ENCODE data around the gene GNMT.
"Not testable (repeated sequence)": the region's sequence is repeated elsewhere in the genome, so short reads cannot be mapped to it uniquely, and the experiment has no call there.

The GNMT gene

GRCh38 chr6:42960243-42961019 is at the start of gene GNMT:
Gene GNMT (plus strand): TSS chr6:42960754. CDS start chr6:42960768, 14 bp downstream.
- DNase-seq: peak; percentile 78

- DNase-seq: peak; percentile 82
Measured at GRCh38 chr6:42911171-42912021, 49.2 kb upstream of the GNMT start.

GRCh38 chr6:42914546-42914945 is 46.0 kb upstream of the GNMT start:
- no peak for DNase-seq

DNA sequence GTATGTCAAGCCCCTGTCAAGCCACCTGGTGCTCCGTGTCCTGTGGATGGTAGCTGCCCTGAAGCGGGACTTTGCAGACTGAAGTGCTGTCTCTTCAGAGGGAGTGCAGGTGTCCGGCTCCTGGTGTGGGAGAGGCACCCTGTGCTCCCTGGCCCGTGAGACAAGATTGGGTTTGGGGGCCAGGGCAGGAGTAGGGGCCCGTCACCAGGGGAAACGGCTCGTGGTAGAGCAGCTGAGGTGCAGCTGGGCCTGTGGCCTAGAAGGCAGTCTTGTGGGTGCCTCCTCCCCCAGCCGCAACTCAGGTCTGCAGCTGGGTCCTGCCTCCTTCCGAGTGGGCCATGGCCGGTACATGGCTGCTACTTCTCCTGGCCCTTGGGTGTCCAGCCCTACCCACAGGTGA is 44.8 kb upstream of the GNMT start, which contains the start of gene PTCRA:
TSS of gene PTCRA (plus strand) at position 322 of the 400 bp plus-strand sequence. CDS start at position 339, 17 bp downstream.
- no peak for DNase-seq

GRCh38 chr6:42916288-42916687 is 44.3 kb upstream of the GNMT start:
- no peak for DNase-seq

DNA sequence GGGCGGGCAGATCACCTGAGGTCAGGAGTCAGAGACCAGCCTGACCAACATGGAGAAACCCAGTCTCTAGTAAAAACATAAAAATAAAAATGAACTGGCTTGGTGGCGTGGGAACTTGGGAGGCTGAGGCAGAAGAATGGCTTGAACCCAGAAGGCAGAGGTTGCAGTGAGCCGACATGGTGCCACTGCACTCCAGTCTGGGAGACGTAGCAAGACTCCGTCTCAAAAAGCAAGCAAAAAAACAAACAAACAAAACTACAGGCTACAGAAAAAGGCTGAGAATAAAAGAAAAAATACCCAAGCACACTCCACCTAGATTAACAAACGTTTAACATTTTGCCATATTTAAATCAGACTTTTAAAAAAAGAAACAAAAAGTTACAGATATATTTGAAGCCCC is 38.8 kb upstream of the GNMT start:
- no peak for DNase-seq

- DNase-seq: no peak
Measured at GRCh38 chr6:42923666-42924065, 36.9 kb upstream of the GNMT start.

GRCh38 chr6:42925248-42925857 is 35.2 kb upstream of the GNMT start:
- DNase-seq: no peak

DNA sequence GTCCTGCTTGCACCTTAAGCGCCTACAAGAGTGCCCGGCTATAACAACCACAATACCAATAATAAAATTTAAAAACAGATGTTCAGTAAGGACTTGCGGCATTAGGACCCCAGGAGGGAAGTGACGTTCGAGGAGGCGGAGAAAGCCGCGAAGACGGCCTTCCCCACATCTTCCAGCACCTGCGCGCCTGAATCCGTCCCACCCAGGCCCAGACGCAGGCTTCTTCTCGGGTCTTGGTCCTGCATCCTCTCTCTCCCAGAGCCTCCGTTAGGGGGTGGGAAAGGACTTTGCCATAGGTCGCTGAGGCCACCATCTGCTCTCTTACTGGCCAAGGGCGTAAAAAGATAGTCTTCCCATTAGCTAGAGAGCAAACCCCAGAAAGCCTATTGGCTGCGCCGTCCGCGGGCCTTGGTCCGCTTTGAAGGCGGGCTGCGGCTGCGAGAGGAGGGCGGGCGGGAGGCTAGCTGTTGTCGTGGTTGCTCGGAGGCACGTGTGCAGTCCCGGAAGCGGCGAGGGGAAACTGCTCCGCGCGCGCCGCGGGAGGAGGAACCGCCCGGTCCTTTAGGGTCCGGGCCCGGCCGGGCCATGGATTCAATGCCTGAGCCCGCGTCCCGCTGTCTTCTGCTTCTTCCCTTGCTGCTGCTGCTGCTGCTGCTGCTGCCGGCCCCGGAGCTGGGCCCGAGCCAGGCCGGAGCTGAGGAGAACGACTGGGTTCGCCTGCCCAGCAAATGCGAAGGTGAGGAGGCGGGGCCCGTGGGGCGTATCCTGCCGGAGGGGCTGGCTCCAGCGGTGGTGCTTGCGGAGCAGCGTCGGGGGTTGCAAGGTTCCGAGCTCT is 31.4 kb upstream of the GNMT start, which contains the start of gene CNPY3:
TSS of gene CNPY3 (plus strand) at position 495 of the 835 bp plus-strand sequence. CDS start at position 586, 91 bp downstream.
- DNase-seq: peak; percentile 97

GRCh38 chr6:42929821-42930360 is 30.7 kb upstream of the GNMT start:
- no peak for DNase-seq

- DNase-seq: no peak
Measured at GRCh38 chr6:42932412-42932811, 28.1 kb upstream of the GNMT start.

DNA sequence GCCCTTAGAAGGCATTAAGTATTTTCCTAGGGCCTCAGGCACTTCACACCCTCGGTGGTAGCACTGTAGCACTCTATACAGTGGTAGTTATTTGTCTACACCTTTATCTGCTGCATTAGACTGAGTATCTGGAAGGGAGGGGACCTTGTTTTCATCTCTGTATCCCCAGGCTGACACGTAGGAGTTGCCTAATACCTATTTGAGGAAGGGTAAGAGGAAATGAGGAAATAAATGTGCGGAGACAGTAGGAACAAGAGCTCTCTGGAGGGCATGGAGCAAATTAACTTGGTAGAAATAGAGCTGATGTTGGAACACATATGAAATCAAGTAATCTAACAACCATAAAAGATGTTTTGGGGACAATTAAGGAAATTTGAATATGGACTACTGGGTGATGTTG is 27.3 kb upstream of the GNMT start:
- DNase-seq: no peak

DNA sequence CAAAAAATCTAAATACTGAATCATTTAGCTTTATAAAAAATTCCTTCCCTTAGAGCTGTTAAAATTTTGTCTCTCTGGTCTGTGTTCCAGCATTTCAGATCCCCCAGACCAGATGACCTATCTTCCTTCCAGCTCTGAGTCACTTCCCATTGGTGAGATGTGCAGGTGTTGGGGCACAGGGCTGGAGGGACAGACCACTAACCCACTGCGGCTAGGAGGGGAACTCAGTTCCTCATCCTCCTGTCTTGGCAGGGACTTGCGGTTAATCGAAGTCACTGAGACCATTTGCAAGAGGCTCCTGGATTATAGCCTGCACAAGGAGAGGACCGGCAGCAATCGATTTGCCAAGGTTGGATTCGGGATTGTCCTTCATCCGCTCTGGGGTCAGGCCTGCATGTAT is 25.2 kb upstream of the GNMT start:
- DNase-seq: no peak

DNA sequence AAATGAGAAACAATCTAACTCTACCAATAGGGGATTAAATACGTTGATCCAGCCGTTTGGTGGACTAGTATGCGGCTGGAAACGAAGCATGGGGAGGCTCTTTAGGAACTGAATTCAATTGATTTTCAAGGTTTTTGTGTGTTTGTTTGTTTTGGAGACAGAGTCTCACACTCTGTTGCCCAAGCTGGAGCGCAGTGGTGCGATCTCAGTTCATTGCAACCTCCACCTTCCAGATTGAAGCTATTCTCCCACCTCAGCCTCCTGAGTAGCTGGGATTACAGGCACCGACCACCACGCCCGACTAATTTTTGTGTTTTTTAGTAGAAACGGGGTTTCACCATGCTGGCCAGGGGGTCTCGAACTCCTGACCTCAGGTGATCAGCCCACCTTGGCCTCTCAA is 24.2 kb upstream of the GNMT start:
- no peak for DNase-seq

- DNase-seq: no peak
Measured at GRCh38 chr6:42937548-42938427, 22.8 kb upstream of the GNMT start.

GRCh38 chr6:42938428-42938796 is 22.1 kb upstream of the GNMT start:
- no peak for DNase-seq

GRCh38 chr6:42938987-42939809 is 21.4 kb upstream of the GNMT start:
- no peak for DNase-seq

DNA sequence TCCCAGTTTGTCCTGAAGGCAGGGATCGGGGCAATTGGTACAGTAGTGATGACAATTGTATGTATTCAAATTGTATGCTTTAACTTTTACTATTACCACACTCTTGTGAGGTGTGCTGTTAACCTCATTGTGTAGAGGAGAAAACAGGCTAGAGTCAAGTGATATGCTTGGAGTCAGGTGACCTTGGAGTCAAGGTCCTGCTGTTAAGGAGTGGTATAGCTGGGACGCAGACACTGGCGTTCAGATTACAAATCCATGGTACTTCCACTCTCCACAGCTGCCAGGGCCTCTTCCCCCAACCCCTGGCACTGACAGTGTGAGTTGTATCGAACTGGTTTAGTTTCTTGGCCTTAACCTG is 20.8 kb upstream of the GNMT start:
- DNase-seq: no peak

DNA sequence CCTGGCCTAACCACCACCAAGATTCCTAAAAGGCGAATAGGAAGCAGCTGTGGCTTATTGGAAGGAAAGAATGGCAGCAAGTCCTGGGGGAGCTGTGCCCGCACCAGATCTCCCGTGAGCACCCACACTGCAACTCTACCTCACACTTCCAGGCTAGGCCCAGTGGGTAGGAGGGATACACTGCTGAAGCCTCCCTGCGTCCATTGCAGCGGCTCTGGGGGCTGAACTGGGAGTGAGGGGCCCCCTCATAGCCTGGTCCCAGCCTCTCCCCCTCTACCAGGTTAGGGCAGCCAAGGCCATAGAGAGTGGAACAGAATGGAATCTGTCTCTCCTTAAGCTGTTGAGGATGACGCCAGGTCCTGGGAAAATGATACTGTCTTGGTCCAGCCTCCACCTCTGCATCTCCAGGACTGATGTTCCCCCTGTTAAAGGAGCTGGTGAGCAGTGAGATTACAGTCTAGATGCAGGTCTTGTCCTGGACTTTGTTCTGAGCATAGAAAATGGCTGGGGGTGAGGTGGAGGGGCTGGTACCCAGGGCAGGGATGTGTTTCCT is 20.0 kb upstream of the GNMT start:
- no peak for DNase-seq

- DNase-seq: not testable (repeated sequence)
Measured at GRCh38 chr6:42941356-42941755, 19.2 kb upstream of the GNMT start.
